GM18505 (cell line): ENCODE data around the gene HPS4.
"Not testable (repeated sequence)": the region's sequence is repeated elsewhere in the genome, so short reads cannot be mapped to it uniquely, and the experiment has no call there.

Experiments used
- ATAC-seq: cut with Tn5 transposase; IDR thresholded peaks from one replicate; pipeline ENCODE4 v1.9.1; 2021; ENCODE audit not compliant: unreplicated experiment
- POLR2A ChIP-seq: IDR thresholded peaks from 4 replicates; pipeline ENCODE4 v1.6.1; 2011; ENCODE audit warnings: borderline replicate concordance; ENCODE audit not compliant: insufficient read depth, insufficient read length; ENCODE audit errors: extremely low read depth

Gene HPS4

DNA sequence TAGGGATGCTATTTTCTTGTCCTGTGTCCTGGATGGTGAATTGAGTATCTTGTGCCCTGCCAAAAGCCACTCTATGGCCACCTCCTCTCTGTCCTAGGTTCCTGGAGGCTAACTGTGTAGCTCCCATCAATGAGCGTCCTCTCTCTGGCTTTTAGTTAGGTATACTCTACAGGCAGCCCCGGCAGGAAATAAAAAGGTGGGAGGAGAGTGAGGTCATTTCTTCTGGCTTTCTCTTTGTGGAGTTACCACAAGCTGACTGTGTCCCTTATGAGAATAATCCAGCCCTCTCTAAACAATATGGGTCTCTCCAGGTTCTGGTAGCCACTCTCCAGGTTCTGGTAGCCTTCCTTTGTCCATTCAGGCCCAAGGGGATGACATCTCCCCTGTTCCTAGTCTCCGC lies 66.2 kb downstream of the HPS4 start:
- no peak for ATAC-seq
- no peak for TF ChIP-seq POLR2A

GRCh38 chr22:26416670-26417276 lies 66.8 kb downstream of the HPS4 start:
- TF ChIP-seq POLR2A = no peak
- ATAC-seq = no peak

GRCh38 chr22:26416256-26416655 lies 67.3 kb downstream of the HPS4 start:
- no peak for TF ChIP-seq POLR2A
- ATAC-seq = no peak

- ATAC-seq = no peak
- TF ChIP-seq POLR2A = no peak
Observed at GRCh38 chr22:26414347-26414746, 69.2 kb downstream of the HPS4 start.

DNA sequence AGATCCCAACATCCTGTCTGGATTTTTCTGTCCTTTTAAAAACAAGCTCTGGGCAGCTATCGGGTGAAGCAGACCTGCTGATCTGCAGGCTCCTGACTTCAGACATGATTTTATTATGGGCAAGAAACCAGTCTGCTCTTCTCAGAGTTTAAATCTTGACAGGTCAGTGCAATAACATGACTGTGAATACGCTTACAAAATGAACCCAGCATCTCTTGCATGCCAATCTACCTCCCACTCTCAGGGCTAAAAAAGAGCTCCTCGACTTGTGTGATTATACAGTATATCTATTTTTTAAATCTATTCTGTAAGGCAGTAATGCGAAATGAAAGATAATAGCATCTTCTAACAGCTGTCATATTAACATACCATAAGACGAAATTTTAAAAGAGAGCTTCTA lies 73.2 kb downstream of the HPS4 start:
- ATAC-seq = no peak
- no peak for TF ChIP-seq POLR2A

DNA sequence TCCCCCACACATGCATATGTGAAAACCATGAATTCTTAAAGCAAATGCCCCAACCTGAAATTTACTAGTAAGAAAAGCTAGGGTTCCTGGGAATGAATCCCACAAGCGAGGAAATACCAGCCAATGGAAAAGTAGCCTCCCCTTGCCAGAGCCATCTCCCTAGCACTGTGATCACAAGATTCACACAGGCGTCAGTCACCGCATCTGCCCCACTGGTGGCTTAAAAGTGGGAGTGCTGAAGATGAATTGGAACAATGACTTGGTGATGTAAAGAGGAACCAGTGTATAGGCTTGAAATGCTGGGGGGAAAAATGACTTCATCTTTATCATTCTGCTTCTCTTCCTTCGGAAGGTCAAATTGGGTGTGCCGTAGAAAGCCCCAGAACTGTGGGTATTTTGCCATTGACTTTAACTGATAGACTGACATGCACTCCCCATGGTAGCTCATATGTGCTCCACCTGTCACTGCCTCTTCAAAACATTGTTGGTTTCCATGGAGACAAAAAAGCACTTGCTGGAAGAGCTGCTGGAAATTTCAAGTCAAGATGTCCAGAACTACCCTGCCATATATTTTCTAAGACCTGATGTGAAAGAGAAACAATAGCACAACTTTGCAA lies 73.8 kb downstream of the HPS4 start:
- ATAC-seq = no peak
- no peak for TF ChIP-seq POLR2A

- ATAC-seq = not testable (repeated sequence)
Observed at GRCh38 chr22:26408562-26409220, 74.9 kb downstream of the HPS4 start.

DNA sequence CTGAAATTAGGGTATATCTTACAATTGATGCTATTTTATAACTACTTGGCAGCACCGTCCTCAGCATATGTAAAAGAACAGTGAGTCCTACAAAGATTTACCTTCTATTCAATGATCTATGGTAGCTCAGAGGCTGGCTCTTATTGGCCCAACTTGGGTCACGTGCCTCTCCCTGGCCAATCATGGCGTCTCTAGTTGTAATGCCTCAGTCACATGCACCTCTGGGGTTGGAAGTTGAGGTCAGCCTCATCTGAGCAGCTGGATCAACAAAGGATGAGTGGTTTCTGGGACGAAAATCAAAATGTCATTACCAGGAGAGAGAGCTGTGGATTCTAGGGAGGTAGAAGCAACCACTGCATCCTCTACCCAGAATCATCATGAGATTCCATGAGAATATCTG lies 77.5 kb downstream of the HPS4 start:
- TF ChIP-seq POLR2A = no peak

DNA sequence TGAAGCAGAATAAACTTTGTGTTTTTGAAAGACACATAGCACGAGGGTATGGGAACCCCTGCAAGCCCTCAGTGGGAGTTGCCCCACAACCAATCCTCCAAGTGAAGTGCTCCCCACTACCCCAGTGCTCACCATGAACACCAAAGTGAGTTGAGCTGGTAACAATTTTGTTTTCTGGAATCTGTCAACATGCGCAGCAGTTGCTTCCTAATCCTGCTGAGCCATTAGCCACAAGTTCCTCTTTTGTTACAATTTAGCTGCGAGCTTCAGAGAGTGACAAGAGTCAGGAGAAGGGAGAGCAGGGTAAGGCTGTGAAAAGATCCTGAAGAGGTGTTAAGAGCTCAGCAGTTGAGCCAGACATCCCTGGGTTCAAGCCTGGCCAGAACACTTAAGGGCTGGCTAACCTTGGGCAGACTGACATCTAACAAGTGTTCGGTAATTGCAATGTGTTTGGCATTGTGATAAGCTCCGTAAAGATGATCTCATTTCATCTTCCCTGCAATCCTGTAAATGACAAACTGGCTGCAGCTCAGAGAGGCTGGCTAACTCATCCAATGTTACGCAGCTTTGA lies 78.6 kb downstream of the HPS4 start:
- no peak for ATAC-seq
- no peak for TF ChIP-seq POLR2A

More for the DNA sequence above, 77.5 kb downstream of the HPS4 start:
- ATAC-seq = no peak

- no peak for TF ChIP-seq POLR2A
Observed at GRCh38 chr22:26401726-26402125, 81.9 kb downstream of the HPS4 start.

More at GRCh38 chr22:26401726-26402125, 81.9 kb downstream of the HPS4 start:
- ATAC-seq = no peak
